HG02798 (cell line): Measurements from ENCODE around the gene ADK.

Source experiments
- ATAC-seq: cut with Tn5 transposase; IDR thresholded peaks from one replicate; pipeline ENCODE4 v1.9.1; 2021; ENCODE audit warnings: mild to moderate bottlenecking; ENCODE audit not compliant: unreplicated experiment, poor library complexity

The ADK gene

DNA sequence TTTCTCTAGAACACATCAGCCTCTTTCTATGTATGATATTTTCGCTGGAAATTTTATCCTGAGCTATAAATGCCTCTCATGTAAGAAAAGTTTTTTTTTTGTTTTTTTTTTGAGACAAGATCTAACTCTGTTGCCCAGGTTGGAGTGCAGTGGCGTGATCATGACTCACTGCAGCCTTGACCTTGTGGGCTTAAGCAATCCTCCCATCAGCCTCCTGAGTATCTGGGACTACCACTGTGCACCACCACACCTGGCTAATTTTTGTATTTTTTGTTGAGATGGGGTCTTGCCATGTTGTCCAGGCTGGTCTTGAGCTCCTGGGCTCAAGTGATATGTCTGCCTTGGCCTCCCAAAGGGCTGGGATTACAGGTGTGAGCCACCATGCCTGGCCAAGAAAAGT lies 80.4 kb downstream of the ADK start:
- no peak for ATAC-seq

DNA sequence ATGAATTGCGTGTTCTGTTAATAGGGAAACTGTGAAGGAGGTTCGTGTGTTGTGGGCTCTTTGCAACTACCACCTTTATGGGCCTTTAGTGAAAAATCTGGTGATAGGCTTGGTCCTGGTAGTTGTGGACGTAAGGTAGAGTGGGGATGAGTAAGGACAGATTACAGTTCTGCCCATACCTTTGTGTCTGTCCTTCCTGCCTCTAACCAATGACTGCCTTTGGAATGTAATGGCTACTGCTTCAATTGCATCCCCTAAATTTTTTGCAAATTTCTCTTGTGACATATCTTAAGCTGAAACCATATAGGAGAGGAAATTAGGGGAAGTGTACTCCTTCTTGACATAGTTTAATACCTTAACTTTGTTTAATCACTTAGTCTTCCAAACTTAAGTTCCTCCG lies 82.3 kb downstream of the ADK start:
- ATAC-seq = no peak

- ATAC-seq = no peak
These were observed 83.5 kb downstream of the ADK start for GRCh38 chr10:74234569-74234968.

DNA sequence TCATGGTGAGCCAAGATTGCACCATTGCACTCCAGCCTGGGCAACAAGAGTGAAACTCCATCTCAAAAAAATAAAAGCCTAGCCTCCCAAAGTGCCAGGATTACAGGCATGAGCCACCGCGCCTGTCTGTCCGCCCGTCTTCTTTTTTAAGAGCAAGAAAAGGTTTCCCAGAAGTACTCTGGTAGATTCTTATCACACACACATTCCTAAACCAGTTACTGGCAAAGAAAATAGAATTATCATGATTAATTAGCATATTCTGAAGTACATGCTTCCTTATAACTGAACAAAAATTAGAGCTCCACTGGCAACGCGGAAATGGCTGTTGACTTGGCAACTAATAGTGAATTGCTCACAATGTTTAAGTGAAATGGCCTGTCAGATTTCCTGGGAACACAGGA lies 87.0 kb downstream of the ADK start:
- no peak for ATAC-seq

- no peak for ATAC-seq
These were observed 87.5 kb downstream of the ADK start for GRCh38 chr10:74238516-74238915.

DNA sequence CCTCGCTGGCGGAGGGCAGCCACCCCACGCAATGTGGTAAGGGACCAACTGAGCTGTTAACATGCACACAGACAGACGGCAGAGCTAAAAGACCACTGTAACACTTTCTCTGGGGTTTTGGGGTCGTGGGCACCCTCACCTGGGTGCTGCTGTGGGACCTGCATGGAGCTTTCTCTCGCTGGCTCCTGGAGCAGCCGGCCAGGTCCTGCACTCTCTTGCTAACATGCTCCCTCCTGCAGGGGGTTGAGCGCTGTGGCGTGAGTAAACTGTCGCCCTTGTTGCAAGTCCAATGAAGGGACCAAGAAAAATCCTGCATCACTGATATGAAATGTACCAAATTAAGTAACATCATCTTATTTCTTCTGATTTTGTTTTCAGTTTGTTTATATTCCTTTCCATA lies 92.0 kb downstream of the ADK start:
- ATAC-seq = no peak

DNA sequence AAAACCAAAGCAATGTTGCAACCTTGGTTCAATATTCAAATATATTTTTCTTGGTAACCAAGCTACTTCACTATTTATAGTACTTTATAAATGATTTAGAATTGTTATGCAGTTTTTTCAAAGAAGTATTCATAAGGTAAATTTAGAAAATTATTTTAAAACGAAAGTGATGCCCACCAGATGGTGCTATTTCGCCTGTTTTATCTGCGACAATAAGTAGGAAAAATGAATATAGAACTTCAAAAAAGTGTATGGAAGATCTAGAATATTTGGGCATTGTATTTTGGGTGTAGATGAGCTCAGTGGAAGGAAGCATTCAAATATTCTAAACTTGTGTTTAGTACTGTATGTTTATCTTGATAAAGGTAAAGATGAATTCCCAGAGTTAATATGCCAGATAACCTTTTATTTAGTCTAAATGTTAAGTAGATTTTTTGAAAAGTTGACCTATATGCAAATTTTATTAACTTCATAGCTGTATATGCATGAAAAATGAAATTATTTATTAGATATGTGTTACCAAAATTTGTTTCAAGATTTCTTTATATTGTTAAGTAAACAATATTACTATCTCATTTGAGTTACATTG lies 93.2 kb downstream of the ADK start:
- no peak for ATAC-seq

GRCh38 chr10:74244807-74245206 lies 93.8 kb downstream of the ADK start:
- no peak for ATAC-seq

GRCh38 chr10:74246495-74246894 lies 95.5 kb downstream of the ADK start:
- ATAC-seq = no peak

DNA sequence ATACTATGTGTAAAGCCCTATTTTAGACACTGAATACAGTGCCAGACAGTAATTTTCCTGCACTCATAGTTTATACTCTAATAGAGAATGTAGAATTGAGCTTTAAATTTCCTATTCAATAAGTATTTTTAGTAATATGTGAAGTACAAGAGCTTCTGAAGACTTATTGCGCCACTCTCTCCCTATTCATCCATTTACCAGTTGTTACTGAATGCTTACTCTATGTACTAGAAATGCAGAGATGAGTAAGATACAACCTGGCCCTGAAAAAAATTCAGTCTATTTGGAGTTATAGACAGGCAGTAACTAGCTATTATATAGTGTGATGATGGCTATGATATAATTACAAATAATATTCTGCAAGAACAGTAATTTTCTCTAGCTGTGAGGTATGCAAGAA lies 98.8 kb downstream of the ADK start:
- ATAC-seq = no peak

- no peak for ATAC-seq
These were observed 104.2 kb downstream of the ADK start for GRCh38 chr10:74255214-74255613.

DNA sequence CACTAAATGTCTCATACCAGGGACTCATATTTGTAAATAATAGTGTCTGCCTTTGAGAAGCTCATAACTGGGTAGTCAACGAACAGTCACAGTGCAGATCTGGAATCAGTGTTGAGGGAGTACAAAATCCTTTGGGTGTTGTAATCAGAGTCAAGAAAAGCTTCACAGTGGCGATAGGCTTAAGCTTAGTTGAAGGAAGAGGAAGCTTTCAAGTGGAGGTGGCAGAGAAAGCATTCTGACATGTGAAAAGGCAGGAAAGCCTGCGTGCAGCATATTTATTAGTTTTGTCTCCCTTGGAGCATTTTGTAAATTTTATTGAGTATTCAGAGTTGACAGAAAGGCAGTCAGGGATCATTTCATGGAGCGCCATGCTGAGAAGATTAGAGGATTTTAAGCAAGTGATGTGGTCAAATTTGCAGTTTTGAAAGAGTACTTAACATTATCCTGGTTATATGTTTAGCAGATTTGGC lies 104.9 kb downstream of the ADK start:
- no peak for ATAC-seq

- ATAC-seq = no peak
These were observed 111.8 kb downstream of the ADK start for GRCh38 chr10:74262856-74263255.

- no peak for ATAC-seq
These were observed 113.0 kb downstream of the ADK start for GRCh38 chr10:74263996-74264395.

GRCh38 chr10:74272288-74272687 lies 121.3 kb downstream of the ADK start:
- no peak for ATAC-seq

DNA sequence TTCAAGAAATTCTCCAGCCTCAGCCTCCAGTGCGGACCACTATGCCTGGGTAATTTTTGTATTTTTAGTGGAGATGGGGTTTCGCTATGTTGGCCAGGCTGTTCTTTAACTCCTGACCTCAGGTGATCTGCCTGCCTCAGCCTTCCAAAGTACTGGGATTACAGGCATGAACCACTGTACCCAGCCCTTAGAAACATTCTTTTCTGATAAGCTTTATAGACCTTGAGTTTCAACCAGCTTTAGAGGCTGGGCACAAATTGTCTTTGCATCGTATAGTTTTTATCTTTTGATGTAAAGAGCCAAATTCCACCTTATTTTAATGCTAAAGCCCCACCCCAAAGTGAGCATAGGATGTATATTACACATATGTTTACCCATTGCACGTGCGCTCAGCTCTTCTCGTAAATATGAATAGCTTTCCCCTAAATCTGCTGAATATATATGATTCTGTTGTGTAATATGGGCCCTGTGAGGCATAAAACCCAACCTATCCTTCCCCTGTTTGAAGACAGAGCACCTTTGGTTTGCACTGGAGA lies 124.8 kb downstream of the ADK start:
- no peak for ATAC-seq

DNA sequence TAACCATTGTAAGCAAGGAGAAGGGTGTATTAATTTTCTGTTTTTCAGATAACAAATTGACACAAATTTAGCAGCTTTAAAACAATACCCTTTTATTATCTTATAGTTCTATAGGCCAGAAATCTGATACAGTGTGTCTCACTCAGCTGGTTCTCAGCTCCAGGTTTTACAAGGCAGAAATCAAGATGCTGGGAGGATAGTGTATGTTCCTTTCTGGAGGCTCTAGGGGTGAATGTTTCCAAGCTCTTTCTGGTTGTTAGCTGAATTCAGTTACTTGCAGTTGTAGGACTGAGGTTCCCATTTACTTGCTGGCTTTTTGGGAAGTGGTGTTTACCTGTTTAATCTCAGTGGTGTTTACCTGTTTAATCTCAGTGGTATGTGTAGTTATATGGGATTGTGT lies 125.4 kb downstream of the ADK start:
- ATAC-seq = no peak

DNA sequence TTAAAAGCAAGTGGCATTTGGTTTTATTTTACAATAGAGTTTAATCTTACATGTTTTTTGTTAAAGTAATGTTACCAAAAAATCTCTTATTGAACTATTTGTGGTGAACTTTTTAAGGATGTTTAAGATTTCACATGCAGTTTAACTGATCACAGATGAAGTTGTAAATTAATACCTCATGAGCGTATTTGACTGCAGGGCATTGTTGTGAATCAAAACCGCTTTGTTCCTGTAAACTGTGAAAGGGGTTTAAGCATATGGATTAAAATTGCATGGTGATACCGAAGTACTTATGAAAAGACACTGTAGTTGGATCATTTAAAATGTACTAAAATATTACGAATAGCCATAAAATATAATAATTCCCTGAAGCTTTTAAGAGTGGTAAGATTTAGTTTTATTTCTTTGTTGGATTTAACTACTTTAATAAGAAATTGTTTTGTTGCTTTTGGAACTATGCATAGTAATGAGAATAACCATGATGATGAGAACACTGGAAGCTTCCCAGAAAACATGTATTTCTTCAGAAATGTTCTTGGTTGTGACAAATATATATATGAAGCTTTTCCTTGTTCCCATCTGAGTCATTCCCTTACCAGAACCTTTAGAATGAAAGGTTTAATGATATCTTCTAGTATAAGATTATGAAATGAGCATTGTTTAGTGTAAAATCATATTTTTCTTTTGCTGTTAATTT lies 131.3 kb downstream of the ADK start:
- no peak for ATAC-seq

DNA sequence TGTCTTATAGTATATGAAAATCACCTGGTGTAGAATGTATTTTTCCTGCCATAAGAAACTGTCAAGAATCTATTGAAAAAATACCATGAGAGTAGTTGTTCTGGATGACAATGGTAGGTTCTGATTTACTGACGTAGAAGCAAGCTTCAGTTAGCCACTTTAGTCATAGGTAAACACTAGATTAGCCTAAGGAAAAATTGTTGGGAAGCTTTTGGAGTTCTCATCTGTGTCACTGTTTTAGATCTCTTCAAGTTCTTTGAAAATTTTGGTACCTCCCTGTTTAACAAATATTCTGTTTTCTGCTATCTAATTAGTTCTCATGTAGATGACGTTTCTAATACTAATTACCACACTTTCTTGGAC lies 131.8 kb downstream of the ADK start:
- no peak for ATAC-seq

DNA sequence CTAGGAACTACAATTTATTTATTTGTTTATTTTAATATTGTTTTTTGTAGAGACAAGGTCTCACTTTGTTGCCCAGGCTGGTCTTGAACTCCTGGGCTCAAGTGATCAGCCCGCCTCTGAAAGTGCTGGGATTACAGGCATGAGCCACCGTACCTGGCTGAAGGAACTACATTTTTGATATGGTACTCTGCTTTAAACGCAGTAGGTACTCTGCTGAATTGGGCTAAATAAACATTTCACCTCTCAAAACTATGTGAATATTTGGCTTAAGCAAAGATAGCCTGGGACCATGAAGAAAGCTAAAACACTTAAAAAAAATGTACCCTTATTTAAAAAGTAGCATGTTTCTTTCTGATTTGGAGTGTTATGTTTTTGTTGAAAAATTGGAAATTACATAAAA lies 138.2 kb downstream of the ADK start:
- no peak for ATAC-seq

DNA sequence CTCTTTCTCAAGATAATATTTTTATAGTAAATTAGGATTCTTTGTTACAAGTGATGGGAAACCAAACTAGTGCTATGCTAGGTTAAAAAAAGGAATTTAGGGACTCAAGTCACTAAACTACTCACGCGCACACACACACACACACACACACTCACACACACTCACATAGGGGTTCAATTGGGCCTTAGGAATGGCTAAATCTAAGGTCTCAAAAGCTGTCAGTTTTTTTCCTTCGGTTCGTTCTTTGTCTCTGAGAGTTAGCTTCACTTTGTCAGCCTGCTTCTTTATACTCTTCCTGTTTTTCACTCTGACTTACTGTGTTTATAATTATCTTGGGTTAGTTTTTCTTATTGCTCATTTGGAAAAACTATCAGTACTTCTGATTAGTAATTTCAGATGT lies 138.9 kb downstream of the ADK start:
- ATAC-seq = no peak

- no peak for ATAC-seq
These were observed 139.7 kb downstream of the ADK start for GRCh38 chr10:74290708-74291107.
